H9 (cell line): ENCODE data around the gene CABLES1. TPM values are rescaled to one million over a fixed set of nuclear protein-coding genes. Genes with fewer than 3 reads are reported as not detected.

Experiments
- DNase-seq: peaks from one replicate; pipeline ENCODE4 v3.0.0-alpha.2; 2017
- H2AFZ ChIP-seq: one replicate; pipeline ENCODE4 v1.6.1; 2013; ENCODE audit warnings: mild to moderate bottlenecking, low read length, control low read depth, moderate library complexity
- H2AK5ac ChIP-seq: 2 replicates; pipeline ENCODE4 v1.6.1; 2013; ENCODE audit warnings: low read length, control low read depth, mixed read lengths; ENCODE audit not compliant: insufficient read length
- H2BK120ac ChIP-seq: one replicate; pipeline ENCODE4 v1.6.1; 2013; ENCODE audit warnings: low read depth, mild to moderate bottlenecking, low read length, control low read depth, inconsistent platforms; ENCODE audit not compliant: poor library complexity, severe bottlenecking
- H2BK12ac ChIP-seq: 2 replicates; pipeline ENCODE4 v1.6.1; 2013; ENCODE audit warnings: low read length, control low read depth, mixed read lengths, low read depth; ENCODE audit not compliant: insufficient read length
- H2BK15ac ChIP-seq: 2 replicates; pipeline ENCODE4 v1.6.1; 2013; ENCODE audit warnings: low read depth, low read length, control low read depth
- H2BK20ac ChIP-seq: one replicate; pipeline ENCODE4 v1.6.1; 2013; ENCODE audit warnings: low read depth, mild to moderate bottlenecking, low read length, control low read depth, inconsistent platforms; ENCODE audit not compliant: poor library complexity, severe bottlenecking
- H2BK5ac ChIP-seq: 2 replicates; pipeline ENCODE4 v1.6.1; 2013; ENCODE audit warnings: low read length, control low read depth, mixed read lengths; ENCODE audit not compliant: insufficient read length
- H3K14ac ChIP-seq: 2 replicates; pipeline ENCODE4 v1.6.1; 2013; ENCODE audit warnings: low read length, control low read depth; ENCODE audit not compliant: insufficient read depth
- H3K18ac ChIP-seq: 2 replicates; pipeline ENCODE4 v1.6.1; 2013; ENCODE audit warnings: low read depth, mild to moderate bottlenecking, mixed read lengths, low read length, control low read depth; ENCODE audit not compliant: insufficient read length
- H3K23ac ChIP-seq: 2 replicates; pipeline ENCODE4 v1.6.1; 2013; ENCODE audit warnings: low read length, control low read depth, mixed read lengths, low read depth; ENCODE audit not compliant: insufficient read length
- H3K23me2 ChIP-seq: 2 replicates; pipeline ENCODE4 v1.6.1; 2013; ENCODE audit warnings: low read depth, mild to moderate bottlenecking, mixed read lengths, low read length, control low read depth; ENCODE audit not compliant: insufficient read length, poor library complexity, severe bottlenecking
- H3K27ac ChIP-seq: 2 replicates; pipeline ENCODE4 v1.5.1; 2013; ENCODE audit warnings: low read length, control low read depth, mixed read lengths, low read depth; ENCODE audit not compliant: insufficient read length
- H3K27me3 ChIP-seq: 2 replicates; pipeline ENCODE4 v1.6.1; 2013; ENCODE audit warnings: low read length, control low read depth, inconsistent platforms; ENCODE audit not compliant: insufficient read depth
- H3K4ac ChIP-seq: 2 replicates; pipeline ENCODE4 v1.6.1; 2013; ENCODE audit warnings: low read depth, mild to moderate bottlenecking, control low read depth, inconsistent platforms, low read length, moderate library complexity
- H3K4me1 ChIP-seq: 2 replicates; pipeline ENCODE4 v1.6.1; 2013; ENCODE audit warnings: low read length, control low read depth, inconsistent platforms; ENCODE audit not compliant: insufficient read depth
- H3K4me2 ChIP-seq: 2 replicates; pipeline ENCODE4 v1.6.1; 2013; ENCODE audit warnings: low read length, control low read depth, mixed read lengths; ENCODE audit not compliant: insufficient read length, insufficient read depth
- H3K56ac ChIP-seq: 2 replicates; pipeline ENCODE4 v1.6.1; 2013; ENCODE audit warnings: low read depth, mild to moderate bottlenecking, mixed read lengths, low read length, control low read depth; ENCODE audit not compliant: insufficient read length
- H3K79me1 ChIP-seq: 2 replicates; pipeline ENCODE4 v1.6.1; 2013; ENCODE audit warnings: low read depth, mild to moderate bottlenecking, moderate library complexity, low read length, control low read depth, inconsistent platforms; ENCODE audit not compliant: insufficient read depth, poor library complexity, severe bottlenecking
- H3K79me2 ChIP-seq: 2 replicates; pipeline ENCODE4 v1.6.1; 2013; ENCODE audit warnings: low read length, control low read depth, inconsistent platforms; ENCODE audit not compliant: insufficient read depth
- H3K9ac ChIP-seq: 2 replicates; pipeline ENCODE4 v1.6.1; 2013; ENCODE audit warnings: low read length, control low read depth, mixed read lengths; ENCODE audit not compliant: insufficient read length; ENCODE audit errors: extremely low read depth
- H3K9me3 ChIP-seq: one replicate; pipeline ENCODE4 v1.6.1; 2013; ENCODE audit warnings: low read depth, low read length, inconsistent platforms; ENCODE audit not compliant: control insufficient read depth
- H3T11ph ChIP-seq: one replicate; pipeline ENCODE4 v1.6.1; 2013; ENCODE audit warnings: mild to moderate bottlenecking, low read length, control low read depth, inconsistent platforms
- H4K20me1 ChIP-seq: one replicate; pipeline ENCODE4 v1.6.1; 2013; ENCODE audit not compliant: control insufficient read depth, insufficient read length, insufficient read depth
- H4K5ac ChIP-seq: 2 replicates; pipeline ENCODE4 v1.6.1; 2013; ENCODE audit warnings: low read depth, mild to moderate bottlenecking, mixed read lengths, low read length, control low read depth; ENCODE audit not compliant: insufficient read length
- H4K8ac ChIP-seq: replicated peaks from 2 replicates; pipeline ENCODE4 v1.6.1; 2013; ENCODE audit warnings: low read length, control low read depth, mixed read lengths, low read depth; ENCODE audit not compliant: insufficient read length
- H4K91ac ChIP-seq: 2 replicates; pipeline ENCODE4 v1.6.1; 2013; ENCODE audit warnings: low read depth, mild to moderate bottlenecking, moderate library complexity, mixed read lengths, low read length, control low read depth; ENCODE audit not compliant: insufficient read length
- H3K27ac Mint-ChIP-seq, 3 experiments: 2 replicates in 2 of 3; 3 replicates in 1 of 3; pipeline ENCODE4 v1.8.0; 2020 to 2021; ENCODE audit warnings: mixed read lengths in 3 of 3, mild to moderate bottlenecking in 1 of 3, moderate library complexity in 1 of 3
- H3K27me3 Mint-ChIP-seq: 2 replicates; pipeline ENCODE4 v1.8.0; 2021; ENCODE audit warnings: low read depth, mild to moderate bottlenecking, moderate library complexity, mixed read lengths
- H3K36me3 Mint-ChIP-seq, 3 experiments: 2 replicates in 2 of 3; 3 replicates in 1 of 3; pipeline ENCODE4 v1.8.0; 2020 to 2021; ENCODE audit warnings: low read depth in 3 of 3, mixed read lengths in 3 of 3; ENCODE audit not compliant: insufficient read depth in 1 of 3
- H3K4me1 Mint-ChIP-seq, 2 experiments: 2 replicates each; pipeline ENCODE4 v1.8.0; 2020; ENCODE audit warnings: mixed read lengths in 2 of 2
- H3K4me3 Mint-ChIP-seq, 2 experiments: 2 replicates in 1 of 2; 3 replicates in 1 of 2; pipeline ENCODE4 v1.8.0; 2020 to 2021; ENCODE audit warnings: mild to moderate bottlenecking in 2 of 2, mixed read lengths in 2 of 2, moderate library complexity in 1 of 2
- H3K9me3 Mint-ChIP-seq, 2 experiments: 2 replicates in 1 of 2; 3 replicates in 1 of 2; pipeline ENCODE4 v1.8.0; 2020; ENCODE audit warnings: mild to moderate bottlenecking in 2 of 2, mixed read lengths in 2 of 2, moderate library complexity in 1 of 2
- WGBS: extraction: QIAGEN DNeasy Blood & Tissue Kit; methylation state at CpG from one replicate; pipeline ENCODE4 v1.1.7; 2013; ENCODE audit warnings: missing lambda C conversion rate, low lambda C conversion rate, mixed read lengths; ENCODE audit not compliant: insufficient read length; ENCODE audit errors: extremely low coverage; 5-methylcytosine and 5-hydroxymethylcytosine counted together
- total RNA-seq: library from RNA; stranded (reverse); gene quantifications from 2 replicates; pipeline ENCODE4 v1.2.1, GENCODE V29; 2021
- TF ChIP-seq, protein P1 (sequence below): fragments of 200-600 bp; sonication (generic); conservative IDR thresholded peaks from 3 replicates; pipeline ENCODE4 v1.8.0; 2021; ENCODE audit warnings: antibody characterized with exemption, mild to moderate bottlenecking

CABLES1 gene
- total RNA-seq, 1 experiment from 2014 or later: 27.1 TPM

DNA sequence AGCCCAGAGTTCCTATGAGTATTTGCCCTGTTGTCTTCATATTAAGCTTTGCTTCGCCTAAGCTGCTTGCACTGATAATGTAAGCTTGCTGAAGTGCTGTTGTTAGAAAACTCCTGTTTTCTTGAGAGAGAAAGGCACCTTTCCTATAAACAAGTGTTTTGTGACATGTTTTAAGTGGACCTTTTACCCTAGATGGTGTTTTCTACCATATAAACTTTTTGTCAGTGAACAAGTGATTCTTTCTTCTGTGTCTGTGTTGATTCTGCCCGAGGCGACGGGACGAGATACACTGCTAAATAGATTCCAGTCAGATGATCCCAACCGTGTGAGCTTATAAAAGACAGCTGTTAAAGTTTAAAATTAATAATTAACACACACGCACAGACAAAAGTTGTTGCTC is 24.1 kb downstream of the CABLES1 start:
- Histone ChIP-seq H2AK5ac (no peak overlapping the region), H3K9me3 (no peaks in the 10 kb centered on the region), H2BK20ac (no peak overlapping the region), H3T11ph (no peak overlapping the region), H3K27ac (no peak overlapping the region), H3K14ac (no peak overlapping the region), H3K18ac (no peak overlapping the region), H3K23ac (no peak overlapping the region), H3K79me1 (no peaks in the 10 kb centered on the region), H3K4me1 (peaks cover 7% of the 10 kb centered on the region; the same call in 1 of the 2 replicates), H3K27me3 (no peaks in the 10 kb centered on the region), H3K9ac (no peak overlapping the region), H3K79me2 (peaks cover 13% of the 10 kb centered on the region; the same call in 1 of the 2 replicates), H2BK120ac (no peak overlapping the region), H3K4ac (no peak overlapping the region), H4K8ac (no peak overlapping the region), H4K91ac (no peak overlapping the region), H2BK12ac (no peak overlapping the region), H2BK15ac (no peak overlapping the region), H3K56ac (no peak overlapping the region), H4K20me1 (no peaks in the 10 kb centered on the region), H4K5ac (no peak overlapping the region), H2BK5ac (no peak overlapping the region), H3K23me2 (no peaks in the 10 kb centered on the region), H2AFZ (no peak overlapping the region), H3K4me2 (no peak overlapping the region)
- H3K36me3 Mint-ChIP-seq: peaks cover 6 to 7% (median 6%) of the 10 kb centered on the region in 3 experiments; a peak in 5 of 7 replicates
- no peak overlapping the region for H3K27ac Mint-ChIP-seq
- H3K4me3 Mint-ChIP-seq: no peak overlapping the region
- no peak for DNase-seq
- WGBS: no CpG with 5 or more reads among the region's 7 CpGs
- no peaks in the 10 kb centered on the region for H3K9me3 Mint-ChIP-seq
- H3K27me3 Mint-ChIP-seq: no peaks in the 10 kb centered on the region
- peaks cover 33 to 36% of the 10 kb centered on the region in 2 experiments for H3K4me1 Mint-ChIP-seq
- TF ChIP-seq, protein P1, sequence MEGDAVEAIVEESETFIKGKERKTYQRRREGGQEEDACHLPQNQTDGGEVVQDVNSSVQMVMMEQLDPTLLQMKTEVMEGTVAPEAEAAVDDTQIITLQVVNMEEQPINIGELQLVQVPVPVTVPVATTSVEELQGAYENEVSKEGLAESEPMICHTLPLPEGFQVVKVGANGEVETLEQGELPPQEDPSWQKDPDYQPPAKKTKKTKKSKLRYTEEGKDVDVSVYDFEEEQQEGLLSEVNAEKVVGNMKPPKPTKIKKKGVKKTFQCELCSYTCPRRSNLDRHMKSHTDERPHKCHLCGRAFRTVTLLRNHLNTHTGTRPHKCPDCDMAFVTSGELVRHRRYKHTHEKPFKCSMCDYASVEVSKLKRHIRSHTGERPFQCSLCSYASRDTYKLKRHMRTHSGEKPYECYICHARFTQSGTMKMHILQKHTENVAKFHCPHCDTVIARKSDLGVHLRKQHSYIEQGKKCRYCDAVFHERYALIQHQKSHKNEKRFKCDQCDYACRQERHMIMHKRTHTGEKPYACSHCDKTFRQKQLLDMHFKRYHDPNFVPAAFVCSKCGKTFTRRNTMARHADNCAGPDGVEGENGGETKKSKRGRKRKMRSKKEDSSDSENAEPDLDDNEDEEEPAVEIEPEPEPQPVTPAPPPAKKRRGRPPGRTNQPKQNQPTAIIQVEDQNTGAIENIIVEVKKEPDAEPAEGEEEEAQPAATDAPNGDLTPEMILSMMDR: no peak
